CD4-positive, CD25-positive, alpha-beta regulatory T cell (primary cell): Measurements from ENCODE around the gene EPS8. TPM values are rescaled to one million over a fixed set of nuclear protein-coding genes. Genes with fewer than 3 reads are reported as not detected.

Experiments used
- ATAC-seq, 2 donors: fragments of 150-1000 bp; cut with Tn5 transposase; one replicate each; pipeline ENCODE4 v1.10.0; 2021; ENCODE audit warnings: low read depth in 2 of 2, moderate number of reproducible peaks in 2 of 2, moderate library complexity in 1 of 2
- DNase-seq, 3 donors: peaks; one replicate each; pipeline versions ENCODE4 v3.0.0 to v3.0.0-alpha.2; 2012 to 2022; ENCODE audit warnings: mixed read lengths in 1 of 3
- H3K27ac ChIP-seq: one replicate; pipeline ENCODE4 v1.7.0; 2013; ENCODE audit warnings: mild to moderate bottlenecking, low read length; ENCODE audit not compliant: insufficient read depth, poor library complexity, severe bottlenecking
- H3K27me3 ChIP-seq: one replicate; pipeline ENCODE4 v1.7.0; 2013; ENCODE audit warnings: low read length; ENCODE audit not compliant: control insufficient read depth, insufficient read depth
- H3K36me3 ChIP-seq: one replicate; pipeline ENCODE4 v1.7.0; 2013; ENCODE audit warnings: mild to moderate bottlenecking, low read length, moderate library complexity; ENCODE audit not compliant: control insufficient read depth, insufficient read depth
- H3K4me1 ChIP-seq: 2 replicates; pipeline ENCODE4 v1.7.0; 2013; ENCODE audit warnings: mild to moderate bottlenecking, low read length; ENCODE audit not compliant: insufficient read depth, control insufficient read depth, poor library complexity, severe bottlenecking
- H3K4me3 ChIP-seq: one replicate; pipeline ENCODE4 v1.7.0; 2013; ENCODE audit warnings: low read depth, mild to moderate bottlenecking, low read length, moderate library complexity
- H3K9me3 ChIP-seq, 2 experiments: 1 replicate in 1 of 2; 2 replicates in 1 of 2; pipeline ENCODE4 v1.7.0; 2013; ENCODE audit warnings: low read length in 2 of 2, mild to moderate bottlenecking in 1 of 2, moderate library complexity in 1 of 2; ENCODE audit not compliant: control insufficient read depth in 2 of 2
- H3K27ac Mint-ChIP-seq, 3 donors: one replicate each; pipeline ENCODE4 v1.8.0; 2020 to 2022; ENCODE audit warnings: mild to moderate bottlenecking in 3 of 3, mixed read lengths in 3 of 3, moderate library complexity in 2 of 3
- H3K27me3 Mint-ChIP-seq: one replicate; pipeline ENCODE4 v1.8.0; 2022; ENCODE audit warnings: mild to moderate bottlenecking, mixed read lengths
- H3K36me3 Mint-ChIP-seq: one replicate; pipeline ENCODE4 v1.8.0; 2020; ENCODE audit warnings: mixed read lengths
- H3K4me1 Mint-ChIP-seq, 4 donors: one replicate each; pipeline ENCODE4 v1.8.0; 2020 to 2022; ENCODE audit warnings: mixed read lengths in 4 of 4, mild to moderate bottlenecking in 1 of 4
- H3K4me3 Mint-ChIP-seq, 4 donors: one replicate each; pipeline ENCODE4 v1.8.0; 2020 to 2022; ENCODE audit warnings: mild to moderate bottlenecking in 4 of 4, mixed read lengths in 4 of 4, moderate library complexity in 3 of 4
- H3K9me3 Mint-ChIP-seq, 7 donors: one replicate each; pipeline ENCODE4 v1.8.0; 2020 to 2022; ENCODE audit warnings: mixed read lengths in 7 of 7, mild to moderate bottlenecking in 3 of 7, moderate library complexity in 2 of 7
- polyA plus RNA-seq, 4 donors: library from polyadenylated mRNA; unstranded; fragments of 300-500 nt; fragmentation: Illumina TruSeq; gene quantifications; one replicate each; pipeline ENCODE4 v1.2.3, GENCODE V29; 2021
- total RNA-seq: library from RNA; stranded (reverse); gene quantifications from one replicate; pipeline ENCODE4 v1.2.3, GENCODE V29; 2022

The EPS8 gene
- total and polyA plus RNA-seq, 5 donors from 2014 or later, result 1.1 to 3.3 (median 1.8) TPM

- Histone ChIP-seq H3K27me3 (no peaks in the 10 kb centered on the region), H3K36me3 (no peaks in the 10 kb centered on the region), H3K27ac (no peak overlapping the region), H3K9me3 (no peaks in the 10 kb centered on the region), H3K4me1 (no peaks in the 10 kb centered on the region), H3K4me3 (no peak overlapping the region)
- no peaks in the 10 kb centered on the region for H3K36me3 Mint-ChIP-seq
- H3K27ac Mint-ChIP-seq, result no peak overlapping the region
- ATAC-seq (no peak), DNase-seq (no peak)
- H3K27me3 Mint-ChIP-seq, result no peaks in the 10 kb centered on the region
- no peaks in the 10 kb centered on the region for H3K9me3 Mint-ChIP-seq
- no peaks in the 10 kb centered on the region for H3K4me1 Mint-ChIP-seq
- no peak overlapping the region for H3K4me3 Mint-ChIP-seq
These were observed 187.9 kb downstream of the EPS8 start for GRCh38 chr12:15601210-15601800.

GRCh38 chr12:15600223-15600935, 188.8 kb downstream of the EPS8 start:
- Mint-ChIP-seq H3K27ac (no peak overlapping the region), H3K4me3 (no peak overlapping the region), H3K4me1 (no peaks in the 10 kb centered on the region), H3K27me3 (no peaks in the 10 kb centered on the region), H3K9me3 (no peaks in the 10 kb centered on the region), H3K36me3 (peaks cover 3% of the 10 kb centered on the region)
- ATAC-seq, result no peak
- Histone ChIP-seq H3K9me3 (no peaks in the 10 kb centered on the region), H3K27me3 (no peaks in the 10 kb centered on the region), H3K4me3 (no peak overlapping the region), H3K27ac (no peak overlapping the region), H3K4me1 (no peaks in the 10 kb centered on the region), H3K36me3 (no peaks in the 10 kb centered on the region)
- DNase-seq, result no peak

- no peaks in the 10 kb centered on the region for H3K36me3 ChIP-seq
- no peaks in the 10 kb centered on the region for H3K4me1 ChIP-seq
- no peak overlapping the region for H3K4me3 ChIP-seq
- H3K9me3 Mint-ChIP-seq, result no peaks in the 10 kb centered on the region
- no peak for ATAC-seq
- H3K27ac Mint-ChIP-seq, result no peak overlapping the region
- no peaks in the 10 kb centered on the region for H3K27me3 Mint-ChIP-seq
- H3K27ac ChIP-seq, result no peak overlapping the region
- no peaks in the 10 kb centered on the region for H3K9me3 ChIP-seq
- no peaks in the 10 kb centered on the region for H3K27me3 ChIP-seq
- no peak for DNase-seq
- no peak overlapping the region for H3K4me3 Mint-ChIP-seq
- H3K36me3 Mint-ChIP-seq, result peaks cover 4% of the 10 kb centered on the region
- no peaks in the 10 kb centered on the region for H3K4me1 Mint-ChIP-seq
These were observed 189.7 kb downstream of the EPS8 start for GRCh38 chr12:15599266-15600037.

- H3K27ac ChIP-seq, result no peak overlapping the region
- no peaks in the 10 kb centered on the region for H3K27me3 ChIP-seq
- H3K36me3 ChIP-seq, result no peaks in the 10 kb centered on the region
- no peak overlapping the region for H3K4me3 ChIP-seq
- no peak overlapping the region for H3K27ac Mint-ChIP-seq
- ATAC-seq (no peak), DNase-seq (no peak)
- peaks cover 4% of the 10 kb centered on the region for H3K36me3 Mint-ChIP-seq
- no peaks in the 10 kb centered on the region for H3K4me1 Mint-ChIP-seq
- no peaks in the 10 kb centered on the region for H3K4me1 ChIP-seq
- H3K9me3 Mint-ChIP-seq, result no peaks in the 10 kb centered on the region
- no peak overlapping the region for H3K4me3 Mint-ChIP-seq
- H3K9me3 ChIP-seq, result no peaks in the 10 kb centered on the region
- no peaks in the 10 kb centered on the region for H3K27me3 Mint-ChIP-seq
These were observed 191.9 kb downstream of the EPS8 start for GRCh38 chr12:15597125-15597830.

GRCh38 chr12:15596174-15596573, 193.0 kb downstream of the EPS8 start:
- no peaks in the 10 kb centered on the region for H3K9me3 Mint-ChIP-seq
- Histone ChIP-seq H3K27me3 (no peaks in the 10 kb centered on the region), H3K4me1 (no peaks in the 10 kb centered on the region), H3K36me3 (no peaks in the 10 kb centered on the region), H3K9me3 (no peaks in the 10 kb centered on the region), H3K27ac (no peak overlapping the region), H3K4me3 (no peak overlapping the region)
- ATAC-seq, result no peak
- H3K27me3 Mint-ChIP-seq, result no peaks in the 10 kb centered on the region
- H3K4me3 Mint-ChIP-seq, result no peak overlapping the region
- peak overlapping the region in 1 of 3 donors; percentile 27 for H3K27ac Mint-ChIP-seq
- H3K36me3 Mint-ChIP-seq, result peaks cover 4% of the 10 kb centered on the region
- H3K4me1 Mint-ChIP-seq, result no peaks in the 10 kb centered on the region
- DNase-seq, result no peak

GRCh38 chr12:15592934-15593333, 196.3 kb downstream of the EPS8 start:
- Histone ChIP-seq H3K27me3 (no peaks in the 10 kb centered on the region), H3K9me3 (no peaks in the 10 kb centered on the region), H3K4me1 (no peaks in the 10 kb centered on the region), H3K4me3 (no peak overlapping the region), H3K36me3 (no peaks in the 10 kb centered on the region), H3K27ac (no peak overlapping the region)
- no peak for DNase-seq
- ATAC-seq, result no peak
- peaks cover 13% of the 10 kb centered on the region for H3K27me3 Mint-ChIP-seq
- H3K9me3 Mint-ChIP-seq, result no peaks in the 10 kb centered on the region
- no peak overlapping the region for H3K27ac Mint-ChIP-seq
- H3K4me1 Mint-ChIP-seq, result peaks cover 4 to 12% (median 8%) of the 10 kb centered on the region in 4 donors
- no peak overlapping the region for H3K4me3 Mint-ChIP-seq
- H3K36me3 Mint-ChIP-seq, result peaks cover 4% of the 10 kb centered on the region

GRCh38 chr12:15591811-15592210, 197.4 kb downstream of the EPS8 start:
- DNase-seq (no peak), ATAC-seq (no peak)
- H3K4me3 ChIP-seq, result no peak overlapping the region
- H3K4me1 Mint-ChIP-seq, result peaks cover 4 to 12% (median 8%) of the 10 kb centered on the region in 4 donors
- H3K27ac ChIP-seq, result no peak overlapping the region
- no peak overlapping the region for H3K27ac Mint-ChIP-seq
- no peaks in the 10 kb centered on the region for H3K9me3 Mint-ChIP-seq
- no peaks in the 10 kb centered on the region for H3K27me3 ChIP-seq
- peaks cover 13% of the 10 kb centered on the region for H3K27me3 Mint-ChIP-seq
- H3K9me3 ChIP-seq, result no peaks in the 10 kb centered on the region
- peaks cover 4% of the 10 kb centered on the region for H3K36me3 Mint-ChIP-seq
- no peaks in the 10 kb centered on the region for H3K4me1 ChIP-seq
- H3K4me3 Mint-ChIP-seq, result no peak overlapping the region
- H3K36me3 ChIP-seq, result no peaks in the 10 kb centered on the region
